Type B pancreatic cell (in vitro differentiated cells): ENCODE data around the gene SKA3. TPM values are rescaled to one million over a fixed set of nuclear protein-coding genes. Genes with fewer than 3 reads are reported as not detected.
"Not testable (repeated sequence)": the region's sequence is repeated elsewhere in the genome, so short reads cannot be mapped to it uniquely, and the experiment has no call there.

ENCODE experiments used
- DNase-seq: peaks from one replicate; pipeline ENCODE4 v3.0.0; 2021; ENCODE audit warnings: mixed read lengths; ENCODE audit not compliant: unreplicated experiment; ENCODE audit errors: extremely low spot score
- H3K27ac Mint-ChIP-seq: 2 replicates; pipeline ENCODE4 v1.8.0; 2021; ENCODE audit warnings: mild to moderate bottlenecking, mixed read lengths
- H3K27me3 Mint-ChIP-seq: 2 replicates; pipeline ENCODE4 v1.8.0; 2021; ENCODE audit warnings: mixed read lengths
- H3K36me3 Mint-ChIP-seq: 2 replicates; pipeline ENCODE4 v1.8.0; 2021; ENCODE audit warnings: mixed read lengths
- H3K4me1 Mint-ChIP-seq: one replicate; pipeline ENCODE4 v1.8.0; 2021; ENCODE audit warnings: mixed read lengths; ENCODE audit not compliant: unreplicated experiment
- H3K4me3 Mint-ChIP-seq: 2 replicates; pipeline ENCODE4 v1.8.0; 2021; ENCODE audit warnings: mild to moderate bottlenecking, mixed read lengths
- H3K9me3 Mint-ChIP-seq: 2 replicates; pipeline ENCODE4 v1.8.0; 2021; ENCODE audit warnings: mixed read lengths
- CTCF ChIP-seq: fragments of 200-600 bp; sonication (generic); conservative IDR thresholded peaks from 2 replicates; pipeline ENCODE4 v1.5.0; 2021; ENCODE audit warnings: antibody characterized with exemption, mild to moderate bottlenecking
- total RNA-seq: library from RNA; stranded (reverse); gene quantifications from 2 replicates; pipeline ENCODE4 v1.2.1, GENCODE V29; 2021; ENCODE audit warnings: low replicate concordance

Gene SKA3
- total RNA-seq, 1 donor from 2014 or later: 20.5 TPM

- peaks cover 10% of the 10 kb centered on the region for H3K9me3 Mint-ChIP-seq
- H3K27me3 Mint-ChIP-seq: peaks cover 11% of the 10 kb centered on the region
- no peak overlapping the region for H3K4me3 Mint-ChIP-seq
- no peak for DNase-seq
- no peak overlapping the region for H3K27ac Mint-ChIP-seq
- no peak for TF ChIP-seq CTCF
- no peaks in the 10 kb centered on the region for H3K4me1 Mint-ChIP-seq
- H3K36me3 Mint-ChIP-seq: no peaks in the 10 kb centered on the region
Measured at GRCh38 chr13:21216332-21216731, 40.0 kb upstream of the SKA3 start.

- DNase-seq, H3K36me3 Mint-ChIP-seq, H3K27ac Mint-ChIP-seq, H3K4me3 Mint-ChIP-seq, H3K9me3 Mint-ChIP-seq, H3K4me1 Mint-ChIP-seq: not testable (repeated sequence)
- peaks cover 11% of the 10 kb centered on the region for H3K27me3 Mint-ChIP-seq
Measured at GRCh38 chr13:21215419-21215818, 39.1 kb upstream of the SKA3 start.

- H3K27ac Mint-ChIP-seq: no peak overlapping the region
- DNase-seq: no peak
- H3K4me1 Mint-ChIP-seq: no peaks in the 10 kb centered on the region
- TF ChIP-seq CTCF: no peak
- no peaks in the 10 kb centered on the region for H3K36me3 Mint-ChIP-seq
- H3K27me3 Mint-ChIP-seq: peaks cover 15% of the 10 kb centered on the region
- H3K9me3 Mint-ChIP-seq: peaks cover 7% of the 10 kb centered on the region
- no peak overlapping the region for H3K4me3 Mint-ChIP-seq
Measured at GRCh38 chr13:21212138-21212775, 35.9 kb upstream of the SKA3 start.

GRCh38 chr13:21208652-21209154, 32.4 kb upstream of the SKA3 start:
- peaks cover 13% of the 10 kb centered on the region for H3K27me3 Mint-ChIP-seq
- H3K36me3 Mint-ChIP-seq: no peaks in the 10 kb centered on the region
- no peak overlapping the region for H3K4me3 Mint-ChIP-seq
- peaks cover 7% of the 10 kb centered on the region for H3K9me3 Mint-ChIP-seq
- no peak overlapping the region for H3K27ac Mint-ChIP-seq
- no peaks in the 10 kb centered on the region for H3K4me1 Mint-ChIP-seq
- peak; percentile 40 for DNase-seq
- no peak for TF ChIP-seq CTCF

GRCh38 chr13:21202767-21203531, 26.6 kb upstream of the SKA3 start:
- TF ChIP-seq CTCF: no peak
- H3K27ac Mint-ChIP-seq: no peak overlapping the region
- DNase-seq: no peak
- H3K36me3 Mint-ChIP-seq: no peaks in the 10 kb centered on the region
- no peak overlapping the region for H3K4me3 Mint-ChIP-seq
- peaks cover 6% of the 10 kb centered on the region for H3K9me3 Mint-ChIP-seq
- H3K4me1 Mint-ChIP-seq: no peaks in the 10 kb centered on the region
- no peaks in the 10 kb centered on the region for H3K27me3 Mint-ChIP-seq

- not testable (repeated sequence) for H3K36me3 Mint-ChIP-seq, H3K27ac Mint-ChIP-seq, H3K27me3 Mint-ChIP-seq, DNase-seq, H3K9me3 Mint-ChIP-seq, H3K4me3 Mint-ChIP-seq, H3K4me1 Mint-ChIP-seq
Measured at GRCh38 chr13:21201456-21202190, 25.3 kb upstream of the SKA3 start.

- H3K27ac Mint-ChIP-seq: not testable (repeated sequence)
Measured at GRCh38 chr13:21198391-21198790, 22.0 kb upstream of the SKA3 start.

GRCh38 chr13:21197606-21198225, 21.4 kb upstream of the SKA3 start:
- not testable (repeated sequence) for H3K27me3 Mint-ChIP-seq, H3K4me1 Mint-ChIP-seq, H3K27ac Mint-ChIP-seq, DNase-seq, H3K36me3 Mint-ChIP-seq, H3K9me3 Mint-ChIP-seq, H3K4me3 Mint-ChIP-seq

More at GRCh38 chr13:21198391-21198790, 22.0 kb upstream of the SKA3 start:
- DNase-seq, H3K4me3 Mint-ChIP-seq, H3K36me3 Mint-ChIP-seq, H3K4me1 Mint-ChIP-seq, H3K27me3 Mint-ChIP-seq, H3K9me3 Mint-ChIP-seq: not testable (repeated sequence)

GRCh38 chr13:21194756-21195155, 18.4 kb upstream of the SKA3 start:
- not testable (repeated sequence) for H3K4me1 Mint-ChIP-seq, DNase-seq

More at GRCh38 chr13:21194756-21195155, 18.4 kb upstream of the SKA3 start:
- H3K36me3 Mint-ChIP-seq, H3K27ac Mint-ChIP-seq, H3K9me3 Mint-ChIP-seq, H3K4me3 Mint-ChIP-seq, H3K27me3 Mint-ChIP-seq: not testable (repeated sequence)
